Fibroblast of skin of left quadriceps (primary cell): ENCODE measurements around the gene AGXT.

Experiments used
- DNase-seq, 2 experiments: peaks; one replicate each; pipeline ENCODE4 v3.0.0-alpha.2; 2013; ENCODE audit warnings: low read depth in 2 of 2

AGXT gene

DNA sequence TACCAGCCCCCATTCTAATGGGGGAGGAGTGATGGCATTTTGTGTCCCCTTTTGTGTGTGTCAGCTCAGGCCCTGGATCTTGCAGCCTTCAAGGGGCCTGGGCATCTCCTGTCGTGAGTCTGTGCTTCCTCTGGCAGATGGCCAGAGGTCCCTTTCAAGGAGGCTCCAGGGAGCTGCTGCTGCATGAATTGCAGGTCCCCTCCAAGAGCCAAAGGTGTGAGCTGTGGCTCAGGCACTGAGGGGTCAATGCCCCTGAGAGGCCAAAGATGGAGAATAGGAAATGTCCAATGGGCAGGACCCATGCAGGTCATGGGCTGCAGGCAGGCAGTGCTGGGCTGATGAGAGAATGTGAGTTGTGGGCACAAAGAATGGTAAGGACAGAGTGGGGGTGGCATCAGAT, 16.9 kb downstream of the AGXT start:
- no peak for DNase-seq

DNA sequence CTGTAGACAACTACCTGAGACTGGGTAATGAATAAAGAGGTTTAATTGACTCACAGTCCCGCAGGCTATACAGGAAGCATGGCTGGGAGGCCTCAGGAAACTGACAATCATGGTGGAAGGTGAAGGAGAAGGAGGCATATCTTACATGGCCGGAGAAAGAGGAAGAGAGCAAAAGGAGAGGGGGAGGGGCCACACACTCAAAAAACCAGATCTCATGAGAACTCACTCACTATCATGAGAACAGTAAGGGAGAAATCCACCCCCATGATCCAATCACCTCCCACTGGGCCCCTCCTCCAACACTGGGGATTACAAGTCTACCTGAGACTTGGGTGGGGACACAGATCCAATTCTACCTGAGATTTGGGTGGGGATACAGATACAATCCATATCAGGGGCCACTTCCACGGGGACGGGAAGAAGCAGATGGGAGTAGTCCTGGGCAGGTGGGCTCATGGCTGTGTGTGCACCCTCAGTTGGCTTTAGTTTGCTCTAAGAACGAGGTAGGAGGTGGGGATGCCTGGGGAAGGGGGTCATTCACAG, 17.5 kb downstream of the AGXT start:
- no peak for DNase-seq

DNA sequence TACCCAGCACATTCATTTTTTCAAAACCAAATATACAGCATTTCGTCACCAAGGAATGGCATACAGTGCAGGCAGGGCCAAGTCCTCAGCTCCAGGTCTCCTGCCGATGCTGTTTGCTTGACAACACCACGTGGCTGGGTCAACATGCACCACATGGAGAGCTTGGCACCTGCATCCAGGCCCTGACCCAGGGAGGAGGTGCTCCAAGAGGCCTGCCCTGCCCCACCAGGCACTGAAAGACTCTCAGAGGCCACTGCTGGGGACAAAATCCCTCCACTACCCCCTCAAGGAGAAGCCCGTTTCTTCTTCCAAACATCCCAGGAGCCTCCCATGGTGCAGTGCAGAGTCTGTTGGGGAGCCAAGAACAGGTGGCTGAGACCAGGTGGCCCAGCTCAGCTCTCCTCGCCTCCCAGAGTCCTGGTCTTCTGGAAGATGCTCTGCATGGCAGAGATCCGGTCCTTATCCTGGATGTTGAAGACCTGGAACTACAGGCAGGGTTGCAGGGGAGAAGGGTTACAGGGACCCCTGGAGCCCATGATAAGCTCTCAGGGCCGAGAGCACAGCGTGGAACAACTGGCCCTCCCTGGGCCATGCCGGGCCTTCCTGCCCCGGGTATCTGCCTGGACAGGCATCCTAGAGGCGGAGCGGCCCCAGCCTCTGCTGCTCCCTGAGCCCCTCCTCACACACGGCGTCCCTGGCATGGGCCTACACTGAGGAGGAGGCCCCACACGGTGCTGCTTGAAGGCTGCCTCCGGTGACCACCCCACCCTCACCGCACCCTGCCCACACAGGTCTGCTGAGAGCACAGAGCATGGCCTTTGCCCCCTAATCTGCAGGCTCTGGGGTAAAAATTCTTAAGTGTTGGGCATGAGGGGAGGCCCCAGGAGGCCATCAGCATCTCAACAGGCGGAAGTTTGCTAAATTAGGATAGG, 18.3 kb downstream of the AGXT start:
- no peak for DNase-seq

DNA sequence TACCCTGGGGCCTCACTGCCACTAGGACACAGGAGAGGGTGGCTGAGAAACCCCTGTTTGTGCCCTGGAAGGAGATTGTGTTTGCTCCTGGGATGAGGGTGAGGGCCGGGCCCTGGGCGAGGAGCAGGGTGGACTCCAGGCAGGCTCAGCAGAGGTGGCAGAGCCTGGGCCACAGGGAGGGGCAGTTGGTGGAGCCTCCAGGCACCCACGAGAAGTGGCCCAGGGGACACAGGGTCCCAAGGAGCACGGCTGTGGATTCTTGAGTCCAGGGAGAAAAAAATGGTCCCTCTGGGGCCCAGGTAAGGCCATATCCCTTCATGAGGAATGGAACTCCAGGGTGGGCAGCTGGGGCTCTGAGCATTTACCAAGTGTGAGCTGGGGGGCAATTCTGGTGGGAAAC, 19.0 kb downstream of the AGXT start:
- DNase-seq = no peak

DNA sequence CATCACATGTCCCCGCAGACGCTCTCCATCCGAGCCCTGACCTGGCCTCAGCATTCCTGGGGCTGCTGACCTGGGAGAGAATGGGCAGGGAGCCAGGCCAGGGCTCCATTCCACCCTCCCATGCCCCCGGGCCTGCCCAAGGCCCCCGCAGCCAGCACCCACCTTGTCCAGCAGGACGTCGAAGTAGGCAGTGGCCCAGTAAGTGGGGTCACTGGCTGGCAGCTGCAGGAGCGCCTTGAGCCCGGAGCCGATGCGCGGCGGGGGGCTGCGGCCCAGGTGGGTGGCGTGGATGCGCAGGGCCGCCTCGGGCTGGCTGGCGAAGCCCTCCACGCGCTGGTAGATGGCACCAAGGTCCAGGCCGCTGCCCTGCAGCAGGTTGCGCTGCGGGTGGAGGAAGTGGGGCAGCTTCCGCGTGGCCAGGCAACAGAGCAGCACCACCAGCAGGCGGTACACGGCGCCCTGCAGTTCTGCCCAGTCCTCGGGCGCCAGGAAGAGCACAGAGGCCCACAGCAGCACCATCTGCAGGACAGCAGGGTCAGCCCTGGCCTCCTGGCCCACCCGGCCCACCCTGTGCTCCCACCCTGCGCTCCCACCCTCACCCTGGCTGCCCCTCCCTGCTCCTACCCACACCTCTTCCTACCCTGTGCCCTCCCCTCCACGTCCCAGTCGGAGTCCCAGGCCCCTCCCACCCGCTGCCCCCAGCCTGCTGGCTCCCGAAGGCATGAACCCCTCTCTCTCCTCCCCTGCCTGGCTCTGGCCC, 19.7 kb downstream of the AGXT start:
- DNase-seq = no peak

DNA sequence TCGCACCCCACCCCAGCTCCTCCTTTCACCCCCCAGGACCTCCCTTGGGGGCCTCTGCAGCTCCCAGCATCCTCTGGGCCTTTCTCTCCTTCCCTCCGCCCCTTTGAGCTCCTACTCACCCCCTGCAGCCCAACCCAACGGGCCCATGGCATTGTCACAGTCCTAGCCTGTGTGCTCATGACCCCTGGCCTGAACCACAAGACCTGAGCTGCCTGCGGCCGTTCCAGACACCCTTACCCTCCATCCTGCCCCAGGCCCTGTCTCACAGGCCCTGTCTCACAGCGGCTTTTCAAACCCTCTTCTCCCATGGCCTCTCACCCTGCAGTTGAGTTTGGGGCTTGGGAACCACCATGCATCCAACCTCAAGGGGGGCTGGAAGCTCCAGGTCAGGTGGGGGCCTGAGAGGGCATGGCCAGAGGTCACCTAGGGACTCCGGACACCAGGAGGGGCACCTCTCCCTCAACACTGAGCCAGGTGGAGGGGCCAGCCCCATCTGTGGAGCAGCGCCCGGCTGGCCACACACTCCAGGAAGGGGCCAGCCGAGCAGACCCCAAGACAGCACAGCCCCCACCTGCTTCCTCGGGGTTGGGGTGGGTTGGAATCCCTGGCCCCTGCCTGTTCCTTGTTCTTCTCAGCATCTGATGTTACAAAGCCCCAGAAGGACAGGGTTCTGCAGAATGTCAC, 20.4 kb downstream of the AGXT start:
- no peak for DNase-seq

DNA sequence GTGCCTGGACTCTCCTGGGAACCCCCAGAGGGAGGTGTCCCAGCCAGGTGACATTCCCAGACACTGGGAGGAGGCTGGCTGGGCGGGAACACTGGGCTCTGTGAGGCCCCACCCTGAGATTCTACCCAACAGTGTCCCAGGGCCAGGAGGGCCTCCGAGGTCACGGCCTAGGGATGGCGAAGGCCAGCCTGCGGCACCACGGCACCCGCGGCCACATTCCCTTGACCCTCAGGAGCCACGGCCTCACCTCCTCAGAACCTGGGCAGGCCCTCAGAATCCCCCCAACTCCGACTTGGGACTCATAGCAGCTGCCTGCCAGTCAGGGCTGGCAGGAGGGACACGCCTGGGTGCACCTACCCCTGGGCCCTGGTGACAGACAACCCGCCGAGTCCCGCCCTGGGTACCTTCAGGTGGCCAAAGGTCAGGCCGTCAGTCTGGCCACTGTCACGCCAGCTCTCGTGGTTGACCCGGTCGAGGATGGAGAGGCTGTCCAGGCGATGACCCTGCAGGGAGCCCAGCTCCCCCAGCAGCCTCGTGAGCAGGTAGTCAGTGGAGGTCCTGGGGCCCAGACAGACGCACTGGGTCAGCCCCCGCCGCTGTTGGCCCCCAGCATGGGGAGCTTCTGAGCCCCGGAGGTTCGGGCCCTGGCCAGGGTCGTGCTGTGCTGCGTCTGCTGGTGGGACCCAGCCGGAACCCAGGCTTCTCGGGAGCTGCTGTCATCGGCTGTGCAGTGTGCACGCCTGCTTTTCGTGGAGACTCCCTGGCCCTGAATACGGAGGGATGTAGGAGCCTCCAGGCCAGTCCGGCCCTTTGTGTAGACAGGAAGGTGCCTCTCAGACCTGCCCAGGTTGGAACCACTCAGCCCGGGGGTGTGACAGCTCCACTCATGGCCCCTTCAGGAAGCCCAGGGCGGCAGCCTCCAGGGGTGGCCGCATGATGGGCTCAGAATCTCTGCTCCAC, 21.3 kb downstream of the AGXT start:
- DNase-seq = no peak

DNA sequence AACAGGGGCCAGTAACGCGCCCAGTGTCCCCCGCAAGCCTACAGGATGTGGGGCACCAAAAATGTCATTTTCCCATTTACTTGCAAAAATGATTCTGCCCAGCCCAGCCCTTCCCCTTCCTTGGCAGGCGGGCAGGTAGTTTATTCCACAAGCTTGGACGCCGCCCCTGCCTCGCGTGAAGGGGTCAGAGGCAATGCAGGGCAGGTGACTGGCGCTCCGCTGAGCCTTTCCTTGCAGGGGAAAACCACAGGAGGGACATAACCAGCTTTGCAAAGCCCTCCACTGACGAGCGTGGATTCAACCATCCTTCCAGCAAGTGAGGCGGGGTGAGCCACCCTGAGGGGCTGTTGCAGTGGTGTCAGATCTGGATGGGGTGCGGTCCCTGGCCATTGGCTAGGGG, 22.1 kb downstream of the AGXT start:
- DNase-seq = no peak

DNA sequence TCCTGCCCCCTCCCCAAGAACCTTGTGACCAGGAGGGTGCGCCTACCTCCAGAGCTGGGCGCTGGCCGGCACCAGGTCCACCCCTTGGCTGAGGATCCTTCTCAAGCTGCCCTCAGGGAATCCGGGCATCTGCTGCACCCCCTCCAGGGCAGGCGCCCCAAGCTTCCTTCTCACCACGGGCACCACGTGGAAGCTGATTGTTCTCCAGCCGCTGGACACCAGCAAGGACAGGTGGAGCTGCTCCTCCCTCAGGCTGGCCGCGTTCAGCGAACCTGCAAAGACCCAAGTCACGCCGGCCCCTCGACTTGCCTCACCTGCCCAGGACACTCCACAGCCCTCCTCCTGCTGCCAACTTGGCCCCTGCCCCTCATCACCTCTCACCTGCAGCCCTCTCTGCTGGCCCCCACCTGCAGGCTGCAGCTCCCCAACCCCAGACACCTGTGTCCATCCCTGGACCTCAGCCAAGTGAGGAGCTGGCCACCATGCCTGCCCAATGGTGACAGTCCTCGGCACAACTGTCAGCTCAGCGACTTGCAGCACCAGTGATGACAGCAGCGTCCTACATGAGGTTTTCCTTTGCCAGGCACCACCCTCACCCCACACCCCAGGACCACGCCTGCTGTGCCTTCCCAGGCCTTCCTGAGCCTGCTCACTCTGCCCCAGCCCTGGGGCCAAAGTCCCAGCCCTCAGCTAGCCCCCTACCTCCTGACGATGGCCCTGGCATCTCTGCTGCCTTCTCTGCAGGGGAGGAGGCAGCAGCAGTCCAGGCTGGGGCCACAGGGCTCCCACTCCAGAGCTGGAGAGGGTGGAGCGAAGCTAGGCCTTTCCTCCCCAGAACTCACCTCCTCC, 23.1 kb downstream of the AGXT start:
- DNase-seq = no peak

DNA sequence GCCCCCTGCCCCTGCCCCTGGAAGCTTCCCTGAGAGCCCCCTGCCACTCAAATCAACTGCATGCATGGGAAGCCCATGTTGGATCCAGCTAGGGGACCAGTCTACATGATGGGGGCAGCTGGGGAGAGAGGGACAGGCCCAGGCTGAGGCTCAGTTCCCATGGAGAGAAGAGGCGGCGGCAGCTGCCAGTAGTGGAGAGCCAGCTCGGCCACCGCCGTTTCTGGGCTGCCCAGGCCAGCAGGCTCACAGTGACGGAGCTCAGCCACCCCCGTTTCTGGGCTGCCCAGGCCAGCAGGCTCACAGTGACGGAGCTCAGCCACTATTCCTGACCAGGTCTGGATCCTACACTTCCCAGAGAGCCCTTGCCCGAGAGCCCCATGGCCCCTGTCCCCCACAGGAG, 23.7 kb downstream of the AGXT start:
- no peak for DNase-seq

DNA sequence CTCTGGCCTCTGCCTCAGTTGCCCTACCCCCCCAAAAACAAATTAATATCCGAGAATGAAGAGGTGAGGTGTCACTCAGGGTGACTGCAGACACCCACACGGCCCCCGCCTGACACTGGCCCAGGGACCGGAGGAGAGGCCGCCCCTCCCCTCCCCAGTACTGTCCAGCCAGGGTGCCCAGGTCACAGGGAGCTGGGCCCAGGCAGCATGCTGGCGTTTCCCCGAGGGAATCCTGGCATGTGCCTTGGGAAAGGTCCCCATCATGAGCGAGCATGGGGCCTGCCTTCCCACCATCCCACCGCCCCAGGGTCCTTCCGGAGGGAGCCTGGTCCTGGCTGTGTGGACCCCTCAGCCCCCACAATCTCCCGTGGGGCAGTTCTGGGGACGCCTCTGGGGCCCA, 24.3 kb downstream of the AGXT start:
- DNase-seq = no peak

DNA sequence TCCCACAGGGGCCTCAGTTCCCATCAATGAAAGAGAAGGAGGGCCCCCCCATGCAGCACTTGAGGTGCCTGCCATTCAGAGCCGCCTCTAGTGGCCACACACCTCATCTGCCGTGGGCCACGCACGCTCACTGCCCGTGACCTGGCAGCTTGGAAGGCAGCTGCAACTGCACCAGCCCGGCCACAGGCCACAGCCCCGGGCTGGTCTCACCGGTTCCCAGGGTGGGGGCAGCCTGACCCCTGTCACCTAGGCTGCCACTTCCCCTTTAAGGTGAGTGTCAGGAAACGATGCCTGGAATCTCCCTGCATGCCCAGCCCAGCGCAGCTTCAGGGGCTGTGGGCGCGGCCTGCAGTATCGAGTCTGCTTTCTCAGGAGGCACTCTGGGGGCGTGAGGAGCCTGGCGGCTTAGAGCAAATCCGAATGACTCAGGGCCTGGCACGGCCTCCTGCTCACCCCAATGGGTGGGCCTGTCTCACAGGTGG, 24.8 kb downstream of the AGXT start:
- no peak for DNase-seq

DNA sequence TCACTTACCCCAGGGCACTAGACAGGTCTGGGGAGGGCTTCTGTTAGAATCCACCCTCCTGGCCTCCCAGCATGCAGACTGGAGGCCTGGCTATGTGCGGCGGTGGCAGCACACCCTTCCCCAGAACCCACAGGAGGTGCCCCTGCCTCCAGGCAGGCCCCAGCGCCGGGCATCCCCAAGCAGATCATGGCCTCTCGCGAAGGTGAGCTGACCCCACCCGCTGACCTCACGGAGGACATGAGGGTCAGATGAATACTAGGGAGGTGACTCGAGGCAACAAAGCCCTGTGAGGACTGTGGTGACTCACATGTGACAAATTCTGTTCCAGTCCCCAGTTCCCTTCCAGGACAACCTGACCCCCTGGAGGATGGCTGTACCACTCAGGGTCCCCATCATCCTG, 25.4 kb downstream of the AGXT start:
- no peak for DNase-seq

DNA sequence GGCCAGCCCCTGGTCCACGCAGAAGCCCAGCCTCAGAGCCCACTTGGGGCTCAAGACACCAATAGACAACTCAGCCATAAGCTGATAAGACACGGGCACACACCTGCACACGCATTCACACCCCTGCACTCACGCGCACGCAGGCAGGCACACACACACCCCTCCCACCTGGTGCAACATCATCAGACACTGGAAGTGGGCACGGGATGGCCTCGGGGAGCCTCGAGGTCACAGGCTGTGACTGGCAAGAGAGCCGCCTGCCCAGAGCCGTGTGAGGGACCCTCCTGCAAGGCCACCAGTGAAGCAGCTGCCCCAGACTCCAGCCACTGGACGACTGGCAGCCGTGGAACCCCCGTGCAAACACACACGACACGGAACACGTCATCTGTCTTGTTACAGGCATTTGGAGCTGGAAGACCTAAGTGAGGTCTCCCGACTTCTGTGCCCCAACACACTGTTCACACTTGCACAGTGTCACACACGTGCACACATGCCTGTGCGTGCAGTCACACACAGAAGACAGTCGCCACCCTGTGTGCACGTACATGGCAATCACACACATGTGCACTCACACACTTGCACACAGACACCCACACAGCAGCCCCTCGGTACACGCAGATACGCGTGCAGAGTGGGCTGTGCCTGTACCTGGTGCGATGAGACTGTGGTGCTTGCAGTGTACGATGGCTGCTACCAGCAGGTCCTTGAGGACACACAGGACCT, 26.4 kb downstream of the AGXT start:
- no peak for DNase-seq

DNA sequence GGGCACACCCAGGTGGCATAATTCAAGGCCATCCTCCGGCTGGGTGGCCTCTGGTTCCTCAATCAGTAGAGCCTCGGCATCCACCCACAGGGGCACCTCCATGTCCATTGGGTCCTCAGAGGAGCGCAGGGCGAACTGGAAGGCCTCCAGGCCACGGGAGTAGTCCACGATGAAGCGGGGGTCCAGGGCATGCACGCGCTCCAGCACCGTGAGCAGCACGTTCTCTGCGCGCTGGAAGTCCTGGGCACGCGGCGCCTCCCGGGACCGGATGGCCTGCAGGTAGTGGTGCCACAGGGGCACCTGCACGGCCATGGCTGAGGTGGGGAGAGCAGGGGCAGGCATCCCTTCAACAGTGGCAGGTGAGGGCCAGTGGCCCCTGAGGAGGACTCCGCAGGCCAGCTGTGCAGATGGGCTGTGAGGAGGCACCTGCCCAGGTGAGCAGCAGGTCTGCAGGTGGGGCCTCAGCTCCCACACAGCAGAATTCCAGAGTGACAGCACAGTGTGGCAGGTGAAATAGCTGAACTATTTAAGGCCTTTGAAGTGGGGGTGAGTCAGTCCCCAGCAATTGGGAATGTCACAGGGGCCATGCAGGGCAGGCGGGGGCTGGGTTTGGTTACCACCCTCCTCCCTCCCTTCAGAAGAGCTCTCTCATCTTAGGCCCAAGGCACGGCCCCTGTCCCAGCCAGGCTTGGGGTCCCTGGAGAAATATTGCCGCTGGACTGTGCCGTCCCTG, 27.2 kb downstream of the AGXT start, which contains the start of gene MAB21L4:
MAB21L4 (minus strand) TSS at position 501 of the 733 bp plus-strand sequence; CDS start at position 342, 159 bp downstream.
- no peak for DNase-seq

DNA sequence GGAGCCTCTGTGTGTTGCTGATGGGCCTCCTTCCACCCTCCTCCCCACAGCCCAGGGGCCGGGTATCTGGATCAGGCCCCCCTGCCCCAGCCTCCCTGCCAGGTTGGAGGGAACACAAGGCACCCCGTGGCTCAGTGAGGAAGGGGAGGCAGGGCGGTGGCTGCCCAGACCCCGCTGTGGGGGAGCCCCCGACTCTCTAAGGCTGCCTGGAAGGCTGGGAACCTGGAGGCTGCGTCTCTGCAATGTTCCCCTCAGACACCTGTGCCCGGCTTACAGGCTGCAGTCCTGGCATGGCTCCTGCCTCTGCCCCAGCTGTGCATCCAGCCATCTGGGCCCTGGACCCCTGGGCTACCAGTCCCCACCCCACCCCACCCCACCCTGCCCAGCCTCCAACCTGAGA, 27.8 kb downstream of the AGXT start:
- DNase-seq = no peak

DNA sequence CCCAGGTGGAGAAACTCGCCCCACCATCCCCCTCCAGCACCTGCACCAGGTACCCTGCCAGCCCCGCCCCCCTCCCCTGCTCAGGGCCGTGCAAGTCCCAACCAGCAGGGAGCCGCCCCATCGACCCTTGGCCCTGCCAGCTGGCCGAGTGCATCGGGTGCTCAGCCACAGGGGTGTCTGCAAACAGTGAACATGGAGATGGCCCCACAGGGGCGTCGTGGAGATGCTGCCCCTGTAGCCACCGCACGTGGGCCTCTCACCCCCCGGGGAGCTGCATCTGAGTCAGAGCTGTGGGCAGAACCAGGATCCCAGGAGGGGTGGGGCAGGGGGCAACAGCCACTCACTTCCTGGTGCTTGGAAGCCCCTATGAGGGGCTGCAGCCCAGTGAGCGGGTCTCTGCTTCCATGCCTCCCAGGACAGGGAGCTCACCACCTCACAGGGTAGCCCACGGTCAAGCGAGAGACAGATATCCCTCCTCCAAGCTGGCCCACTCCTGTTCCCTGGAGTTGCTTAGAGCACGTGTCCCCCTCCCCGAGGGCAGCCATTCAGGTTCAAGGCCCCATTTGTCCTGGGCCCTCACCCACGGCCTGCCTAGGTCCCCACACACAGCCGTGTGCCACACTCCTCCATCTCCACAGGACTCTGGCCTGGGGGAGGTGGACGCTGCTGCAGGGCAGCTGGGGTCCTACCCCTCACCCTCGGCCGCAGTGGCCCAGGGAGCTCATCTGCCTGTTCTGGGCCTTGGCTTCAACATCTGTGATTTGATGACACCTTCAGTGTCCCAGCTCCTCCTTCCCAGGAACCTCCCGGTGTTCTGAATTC, 28.5 kb downstream of the AGXT start:
- DNase-seq = no peak
